ENCODE results near the gene ABHD16B.

Gene ABHD16B

GRCh38 chr20:63897978-63898561, 36.8 kb downstream of the ABHD16B start:
- DNase-seq = no peak

GRCh38 chr20:63898882-63899558, 37.7 kb downstream of the ABHD16B start:
- no peak for DNase-seq

- DNase-seq = no peak
These were observed 39.1 kb downstream of the ABHD16B start for GRCh38 chr20:63900413-63900812.

GRCh38 chr20:63903796-63904561, 42.7 kb downstream of the ABHD16B start:
- no peak for DNase-seq

GRCh38 chr20:63908008-63908682, 46.8 kb downstream of the ABHD16B start:
- DNase-seq = no peak

- no peak for DNase-seq
These were observed 49.9 kb downstream of the ABHD16B start for GRCh38 chr20:63911176-63911575.
